GM19324 (cell line): ENCODE data around the gene JAK3.

Source experiments
- ATAC-seq: cut with Tn5 transposase; IDR thresholded peaks from one replicate; pipeline ENCODE4 v1.9.1; 2021; ENCODE audit warnings: mild to moderate bottlenecking, moderate library complexity; ENCODE audit not compliant: unreplicated experiment, low FRiP score

Gene JAK3

DNA sequence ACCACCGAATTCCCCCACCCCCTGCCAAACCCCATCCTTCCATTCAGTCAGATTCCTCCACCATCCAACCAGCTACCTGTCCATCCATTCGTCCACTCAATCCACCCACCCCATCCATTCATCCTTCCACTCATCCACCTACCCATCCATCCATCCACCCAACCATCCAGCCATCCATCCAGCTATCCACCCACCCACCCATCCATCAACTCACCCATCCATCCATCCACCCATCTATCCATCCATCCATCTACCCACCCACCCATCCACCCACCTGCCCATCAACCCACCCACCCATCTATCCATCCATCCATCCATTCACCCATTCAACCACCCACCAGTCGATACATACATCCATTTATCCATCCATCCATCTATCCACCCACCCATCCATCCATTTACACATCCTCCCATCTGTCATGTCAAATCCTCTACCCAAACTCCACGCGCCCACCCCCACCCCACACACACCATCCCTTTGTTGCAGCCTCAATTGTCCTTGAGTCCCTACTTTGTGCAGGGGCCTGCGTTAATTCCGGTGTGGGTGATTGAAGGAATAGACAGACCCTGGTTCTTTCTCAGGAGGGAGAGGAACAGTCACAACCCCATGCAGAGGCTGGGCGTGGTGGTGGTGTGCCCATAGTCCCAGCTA, 18.7 kb upstream of the JAK3 start:
- ATAC-seq, result no peak

DNA sequence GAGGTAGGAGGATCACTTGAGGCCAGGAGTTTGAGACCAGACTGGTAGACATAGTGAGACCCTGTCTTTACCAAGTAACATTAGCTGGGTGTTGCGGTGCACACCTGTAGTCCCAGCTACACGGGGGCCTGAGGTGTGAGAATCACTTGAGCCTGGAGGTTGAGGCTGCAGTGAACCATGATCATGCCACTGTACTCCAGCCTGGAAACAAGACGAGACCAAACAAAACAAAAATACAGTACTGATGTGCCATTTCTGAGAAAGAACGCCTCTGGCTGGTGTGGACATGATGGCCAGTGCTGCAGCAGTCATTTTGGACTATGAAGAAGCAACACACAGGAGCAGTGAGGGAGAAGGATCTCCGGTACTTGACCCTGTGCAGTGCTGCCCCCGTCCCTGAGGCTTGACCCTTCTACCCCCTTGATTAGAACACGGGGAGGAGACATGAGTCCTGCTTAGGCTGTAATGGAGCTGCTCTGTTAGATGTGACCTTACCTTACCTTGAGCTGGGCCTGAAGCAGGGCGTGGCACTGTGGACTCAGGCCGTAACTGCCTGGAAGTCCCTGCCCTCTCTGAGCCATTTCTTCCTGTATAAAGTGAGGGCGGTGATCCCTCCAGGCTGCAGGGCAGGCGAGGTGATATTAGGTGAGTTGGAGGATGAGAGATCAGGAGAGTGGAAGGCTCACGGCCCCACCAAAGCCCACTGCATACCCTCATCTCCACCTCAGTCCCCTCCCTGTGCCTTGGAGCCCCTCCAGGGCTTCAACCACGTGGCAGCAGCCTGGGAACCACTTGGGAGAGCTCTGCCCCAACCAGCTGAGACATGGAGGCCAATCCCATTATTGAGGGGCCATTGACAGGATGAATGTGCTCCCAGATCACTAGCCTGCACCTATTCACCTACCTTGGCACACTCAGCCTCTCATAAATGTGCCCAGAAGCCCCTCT, 17.9 kb upstream of the JAK3 start:
- ATAC-seq, result no peak

DNA sequence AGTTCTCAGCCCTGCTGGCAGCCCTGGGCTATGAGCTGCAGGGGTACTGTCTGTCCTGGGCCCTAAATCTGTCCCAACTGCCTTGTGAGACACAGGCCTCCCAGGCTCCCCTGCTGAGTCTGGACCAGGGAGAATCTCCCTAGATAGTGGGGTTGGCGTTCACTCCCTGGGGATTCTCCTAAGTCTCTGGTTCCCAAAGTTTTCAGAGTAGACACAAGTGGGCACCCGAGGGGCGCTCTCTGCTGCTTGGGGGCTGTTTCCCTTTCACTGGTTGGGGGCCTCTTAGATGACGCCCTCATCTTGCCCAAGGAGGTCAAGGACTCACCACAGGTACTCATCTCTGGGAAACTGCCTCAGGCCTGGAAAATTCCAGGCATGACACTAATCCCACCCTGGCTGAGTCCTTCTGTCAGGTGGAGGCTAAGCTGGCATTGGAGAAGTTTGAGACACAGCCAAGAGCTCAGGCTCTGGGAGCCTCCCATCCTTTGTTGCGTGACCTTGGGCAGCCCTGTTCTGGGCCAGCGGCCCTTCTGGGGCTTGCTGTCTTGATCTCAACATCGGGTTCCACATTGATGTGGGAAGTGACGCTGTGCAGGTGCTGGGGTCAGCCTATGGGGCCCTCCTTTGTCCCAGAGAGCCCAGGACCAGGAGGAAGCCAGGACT, 15.9 kb upstream of the JAK3 start:
- no peak for ATAC-seq

DNA sequence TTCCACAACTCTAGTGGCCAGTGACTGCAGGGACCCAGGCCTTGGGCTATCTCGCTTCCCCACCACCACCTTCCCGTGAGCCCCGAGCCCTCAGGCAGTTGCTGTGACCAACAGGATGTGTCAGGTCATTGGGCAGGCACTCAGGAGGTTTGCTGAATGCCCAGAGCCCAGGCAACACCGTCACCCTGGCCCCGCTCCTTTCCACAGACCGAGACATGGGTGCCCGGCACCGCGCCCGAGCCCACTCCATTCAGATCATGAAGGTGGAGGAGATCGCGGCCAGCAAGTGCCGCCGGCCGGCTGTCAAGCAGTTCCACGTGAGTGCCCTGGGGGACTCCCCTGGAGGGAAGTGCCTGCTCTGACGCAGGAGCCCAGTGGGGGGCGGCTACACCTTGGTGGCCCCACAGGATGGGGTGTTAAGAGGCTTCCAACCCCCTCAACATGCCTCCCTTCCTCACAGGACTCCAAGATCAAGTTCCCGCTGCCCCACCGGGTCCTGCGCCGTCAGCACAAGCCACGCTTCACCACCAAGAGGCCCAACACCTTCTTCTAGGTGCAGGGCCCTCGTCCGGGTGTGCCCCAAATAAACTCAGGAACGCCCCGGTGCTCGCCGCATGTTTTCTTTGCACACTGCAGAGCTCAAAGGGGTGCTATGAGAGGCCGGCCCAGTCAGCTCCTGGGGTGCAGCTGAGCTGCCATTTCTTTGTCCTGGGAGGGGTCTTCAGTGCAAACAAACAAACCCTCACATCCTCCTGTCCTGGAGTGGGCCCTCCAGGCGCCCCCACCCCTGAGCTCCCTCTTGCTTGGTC, 15.1 kb upstream of the JAK3 start:
- ATAC-seq, result no peak

DNA sequence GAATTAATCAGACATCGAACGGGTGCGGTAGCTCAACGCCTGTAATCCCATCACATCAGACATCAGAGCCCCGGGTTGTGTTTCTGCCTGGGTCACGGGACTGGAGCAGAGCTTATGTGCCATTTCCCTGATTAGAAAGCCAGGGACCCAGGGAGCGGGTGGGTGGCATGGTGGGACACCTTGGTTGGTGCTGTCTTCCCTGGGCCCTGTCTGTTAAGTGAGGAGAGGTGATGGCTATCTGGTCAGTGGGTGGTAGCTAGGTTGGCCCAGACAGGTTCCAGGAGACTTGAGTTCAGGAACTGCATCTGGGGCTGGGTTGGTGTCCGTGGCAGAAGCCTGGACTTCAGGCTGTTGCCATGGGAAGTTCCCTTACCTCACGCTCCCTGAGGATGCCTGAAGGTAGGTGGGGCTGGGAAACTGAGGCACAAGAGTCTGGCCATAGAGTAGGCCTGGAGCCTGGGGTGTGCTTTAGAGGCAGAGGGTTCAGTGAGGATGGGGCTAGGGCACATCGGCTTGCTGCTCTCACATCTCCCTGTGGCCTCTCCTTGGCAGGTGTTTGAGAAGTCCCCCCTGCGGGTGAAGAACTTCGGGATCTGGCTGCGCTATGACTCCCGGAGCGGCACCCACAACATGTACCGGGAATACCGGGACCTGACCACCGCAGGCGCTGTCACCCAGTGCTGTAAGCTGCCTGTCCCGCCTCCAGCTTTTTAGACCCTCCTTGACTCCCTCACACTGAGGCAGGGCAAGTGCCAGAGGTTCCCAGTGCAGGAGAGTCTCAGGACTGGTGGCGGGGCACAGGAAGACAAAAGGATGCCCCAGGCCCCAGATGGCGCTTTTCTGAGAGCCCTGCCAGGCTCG, 14.0 kb upstream of the JAK3 start:
- ATAC-seq, result no peak

DNA sequence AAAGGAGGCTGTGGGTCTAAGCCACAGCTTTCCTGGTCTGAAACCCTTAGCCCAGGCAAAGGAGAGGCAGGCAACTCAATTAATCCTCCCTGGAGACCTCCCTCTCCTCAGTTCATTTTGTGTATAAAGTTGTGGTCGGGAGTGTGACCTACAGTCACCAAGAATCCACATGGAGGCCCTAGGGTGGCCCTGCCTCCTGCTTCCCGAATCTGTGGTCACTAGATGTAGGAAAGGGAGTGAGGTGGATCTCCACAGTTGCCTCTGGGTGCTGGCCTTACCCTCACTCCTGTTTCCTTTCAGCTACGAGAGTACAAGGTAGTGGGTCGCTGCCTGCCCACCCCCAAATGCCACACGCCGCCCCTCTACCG, 13.2 kb upstream of the JAK3 start:
- no peak for ATAC-seq

DNA sequence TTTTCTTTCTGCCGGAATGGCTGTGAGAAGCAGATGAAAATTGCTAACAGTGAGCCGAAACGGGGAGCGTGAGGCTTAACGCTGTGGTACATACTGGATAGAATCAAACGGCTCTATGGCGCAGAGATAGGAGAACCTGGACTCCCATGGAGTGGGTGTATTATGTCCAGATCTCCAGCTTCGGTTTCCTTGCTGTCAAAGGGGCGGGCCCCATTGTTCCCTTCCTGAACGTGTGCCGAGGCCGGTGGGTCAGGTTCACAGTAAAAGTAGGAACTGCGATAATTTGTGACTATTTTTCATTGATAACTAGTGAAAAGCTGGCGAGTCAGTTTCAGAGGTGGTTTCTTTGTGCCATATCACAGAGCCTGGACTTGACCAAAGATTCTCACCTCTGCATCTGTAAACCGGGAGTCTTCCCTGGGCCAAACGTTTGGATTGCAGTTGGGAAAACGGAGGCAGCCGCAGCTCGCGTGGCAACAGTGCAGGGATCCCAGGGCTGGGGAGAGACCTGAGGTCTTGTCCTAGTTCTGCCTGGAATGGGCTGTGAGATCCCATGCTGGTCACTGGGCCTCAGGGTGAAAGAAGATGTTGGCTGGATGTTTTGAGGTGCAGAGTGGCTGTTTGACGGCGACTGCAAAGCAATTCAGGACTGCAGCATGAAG, 12.7 kb upstream of the JAK3 start:
- no peak for ATAC-seq

DNA sequence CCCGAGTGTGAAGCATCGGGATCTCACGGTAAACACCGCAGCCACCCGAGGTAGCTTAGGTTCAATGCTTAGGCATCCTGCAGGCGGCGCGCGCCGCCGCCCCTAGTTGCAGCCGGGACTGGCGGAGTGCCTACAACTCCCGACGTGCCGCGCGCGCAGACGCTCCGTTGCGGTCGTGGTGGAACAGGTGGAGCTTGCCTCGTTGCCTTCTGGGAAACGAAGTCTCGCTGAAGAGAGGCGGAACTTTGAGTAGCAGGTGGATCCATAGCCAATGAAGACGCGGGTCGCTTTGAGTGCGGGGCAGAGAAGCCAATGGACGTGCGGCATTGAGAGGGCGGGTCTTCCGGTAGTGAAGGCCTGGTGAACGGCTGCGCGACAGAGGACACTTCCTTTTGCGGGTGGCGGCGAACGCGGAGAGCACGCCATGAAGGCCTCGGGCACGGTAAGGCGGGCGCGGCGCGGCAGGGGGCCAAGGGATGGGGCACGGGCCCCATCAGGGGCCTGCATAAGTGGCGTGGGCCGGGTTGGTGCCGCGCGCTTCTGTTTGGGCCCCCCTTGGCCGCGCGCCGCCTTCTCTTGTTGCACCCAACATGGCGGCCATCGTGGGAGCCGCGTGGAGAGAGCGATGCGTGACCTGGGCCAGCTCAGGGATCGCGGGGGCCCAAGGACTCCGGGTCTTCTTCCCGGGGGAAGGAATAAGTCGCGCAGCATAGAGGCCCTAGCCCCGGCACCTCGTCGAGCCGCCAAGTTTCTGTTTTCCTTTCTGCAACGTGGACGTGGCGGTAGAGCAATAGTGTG, 11.9 kb upstream of the JAK3 start, which contains the start of gene RPL18A:
TSS of gene RPL18A (plus strand) at position 378 of the 798 bp plus-strand sequence. CDS start at position 425, 47 bp downstream.
- ATAC-seq, result peak; percentile 94

DNA sequence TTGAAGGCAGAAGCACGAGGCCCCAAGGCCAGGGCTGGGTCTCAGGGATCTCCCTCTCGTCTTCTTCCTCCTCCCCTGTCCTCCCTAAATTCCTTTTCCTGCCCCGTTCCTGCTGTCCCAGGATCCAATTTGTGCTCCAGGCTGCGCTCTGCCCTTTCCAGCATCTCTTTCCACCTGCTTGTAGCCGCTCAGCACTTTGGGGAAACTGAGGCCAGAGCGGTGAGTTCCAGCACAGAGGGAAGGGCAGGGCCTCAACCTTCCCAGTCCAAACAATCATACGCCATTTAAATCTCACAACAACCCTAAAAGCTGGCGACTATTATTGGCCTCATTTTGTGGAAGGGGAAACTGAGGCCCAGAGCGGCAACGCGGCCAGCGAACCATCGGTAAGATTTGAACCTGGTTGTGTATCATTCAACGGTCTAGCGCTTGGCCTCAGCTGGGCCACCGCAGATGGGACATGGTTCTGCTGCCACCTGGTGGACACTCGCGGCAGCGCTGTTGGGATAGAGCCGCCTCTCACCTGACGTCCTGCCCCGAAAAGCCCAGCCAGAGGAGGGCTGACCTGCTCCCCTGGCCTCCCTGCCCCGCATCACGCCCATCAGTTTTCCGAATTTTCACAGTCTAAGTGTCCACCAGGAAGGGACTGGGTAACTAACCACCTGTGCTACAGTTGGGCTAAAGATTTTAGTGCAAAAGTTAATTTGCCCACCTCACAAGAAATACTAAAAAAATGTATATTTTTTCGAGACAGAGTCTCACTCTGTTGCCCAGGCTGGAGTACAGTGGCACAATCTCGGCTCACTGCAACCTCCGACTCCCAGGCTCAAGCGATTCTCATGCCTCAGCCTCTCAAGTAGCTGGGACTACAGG, 7.7 kb upstream of the JAK3 start:
- ATAC-seq, result no peak

DNA sequence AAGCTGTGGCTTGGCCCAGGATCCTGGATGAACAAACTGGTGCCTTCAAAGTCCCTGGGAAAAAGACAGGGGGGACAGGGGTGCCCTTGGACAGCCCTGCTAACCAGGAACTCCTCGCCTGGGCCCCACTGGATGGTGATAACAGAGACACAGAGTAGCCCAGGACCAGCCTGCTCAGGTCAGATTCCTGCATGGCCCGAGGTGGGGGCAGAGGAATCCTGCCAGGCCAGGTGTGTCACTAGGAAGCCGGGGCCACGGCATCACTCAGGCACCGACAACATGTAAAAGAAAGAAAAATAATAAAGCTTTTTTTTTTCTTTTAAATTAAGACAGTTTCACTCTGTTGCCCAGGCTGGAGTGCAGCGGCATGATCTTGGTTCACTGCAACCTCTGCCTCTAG, 6.3 kb upstream of the JAK3 start:
- ATAC-seq, result no peak

DNA sequence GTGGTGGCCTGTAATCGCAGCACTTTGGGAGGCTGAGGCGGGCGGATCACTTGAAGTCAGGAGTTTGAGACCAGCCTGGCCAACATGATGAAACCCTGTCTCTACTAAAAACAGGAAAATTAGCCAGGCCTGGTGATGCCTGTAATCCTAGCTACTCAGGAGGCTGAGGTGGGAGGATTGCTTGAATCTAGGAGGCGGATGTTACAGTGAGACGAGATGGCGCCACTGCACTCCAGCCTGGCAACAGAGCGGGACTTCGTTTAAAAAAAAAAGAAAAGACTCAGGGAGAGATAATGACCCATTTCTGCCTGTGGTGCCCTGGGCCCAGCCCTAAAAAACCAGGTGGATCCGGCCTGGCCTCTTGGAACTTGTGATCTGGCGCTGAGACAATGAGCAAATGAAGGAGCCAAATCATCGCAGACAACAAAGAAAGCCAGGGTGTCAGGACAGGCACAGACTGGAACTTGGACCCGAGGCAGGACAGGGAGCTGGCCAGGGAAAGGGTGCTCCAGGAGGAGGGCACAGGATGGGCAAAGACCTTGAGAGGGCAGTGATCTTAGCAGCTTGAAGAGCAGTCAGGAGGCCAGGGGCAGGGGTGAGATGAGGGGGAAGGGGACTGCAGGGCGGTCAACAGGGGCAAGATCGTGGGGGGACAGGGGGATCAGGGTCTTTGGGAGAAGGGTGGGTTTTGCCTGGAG, 962 bp upstream of the JAK3 start:
- no peak for ATAC-seq

DNA sequence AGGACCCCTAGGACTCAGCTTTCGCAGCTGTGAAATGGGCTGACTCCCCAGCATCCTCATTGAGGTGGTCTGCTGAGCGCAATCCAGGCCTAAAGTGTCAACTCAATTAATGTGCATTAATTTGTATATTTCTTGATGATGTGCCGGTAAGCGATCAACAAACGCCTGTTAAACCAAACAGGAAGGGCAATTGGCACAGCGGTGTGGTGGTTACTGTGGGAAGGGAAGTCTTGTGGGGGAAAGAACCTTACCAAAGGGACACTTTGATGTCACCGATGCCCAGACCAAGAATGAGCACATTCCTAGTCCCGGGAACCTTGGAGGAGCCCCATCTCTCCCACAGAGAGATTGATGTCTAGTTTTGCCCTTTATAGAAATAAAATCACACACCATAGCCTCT, 1.6 kb downstream of the JAK3 start:
- ATAC-seq, result no peak

DNA sequence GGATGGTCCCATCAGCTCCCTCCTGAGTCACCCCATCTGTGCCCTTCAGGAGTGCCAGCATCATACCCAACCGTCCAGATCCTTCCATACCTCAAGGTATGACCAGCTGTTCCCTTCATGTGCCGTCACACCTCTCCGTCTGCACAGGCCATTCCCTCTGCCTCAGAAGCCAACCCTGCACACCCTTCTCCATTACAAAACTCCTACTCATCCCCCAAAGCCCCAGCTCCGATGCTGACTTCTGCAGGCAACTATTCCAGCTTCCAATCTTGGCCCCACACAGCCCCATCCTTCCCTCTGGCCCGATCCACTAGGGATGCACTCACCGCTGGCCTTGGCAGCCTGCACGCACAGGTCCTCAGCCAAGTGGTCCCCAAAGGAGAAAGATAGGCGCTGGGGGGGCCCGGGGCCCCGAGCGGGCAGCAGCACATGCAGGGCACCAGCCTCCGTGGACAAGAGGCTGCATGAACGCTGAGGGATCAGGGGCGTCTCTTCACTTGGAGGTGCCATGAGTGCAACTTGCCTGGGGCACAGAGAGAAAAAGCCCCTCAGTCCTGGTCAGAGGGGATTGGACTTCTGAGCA, 3.8 kb downstream of the JAK3 start:
- ATAC-seq, result no peak

DNA sequence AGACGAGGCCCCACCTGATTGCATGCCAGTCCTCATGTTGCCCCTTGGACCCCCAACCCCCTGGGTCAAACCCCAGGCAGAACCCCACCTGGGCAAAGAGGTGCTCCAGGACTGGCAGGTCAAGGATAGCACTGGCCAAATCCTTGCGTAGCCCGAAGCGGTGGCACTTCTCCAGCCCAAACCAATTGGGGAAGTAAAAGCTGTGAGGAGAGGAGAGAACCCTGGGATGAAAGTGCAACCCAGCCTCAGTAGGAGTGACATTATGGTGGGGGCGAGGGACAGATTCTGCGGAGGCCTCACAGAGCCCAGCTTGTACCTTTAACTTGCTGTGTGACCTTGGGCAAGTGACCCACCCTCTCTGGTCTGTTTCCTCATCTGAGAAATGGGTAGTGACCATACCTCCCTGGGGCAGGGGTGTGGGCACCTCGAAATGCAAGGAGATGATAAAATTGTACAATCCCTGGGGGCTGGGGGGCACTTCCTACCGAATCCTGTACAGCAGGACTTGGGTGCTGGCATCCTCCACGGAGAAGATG, 4.4 kb downstream of the JAK3 start:
- no peak for ATAC-seq

DNA sequence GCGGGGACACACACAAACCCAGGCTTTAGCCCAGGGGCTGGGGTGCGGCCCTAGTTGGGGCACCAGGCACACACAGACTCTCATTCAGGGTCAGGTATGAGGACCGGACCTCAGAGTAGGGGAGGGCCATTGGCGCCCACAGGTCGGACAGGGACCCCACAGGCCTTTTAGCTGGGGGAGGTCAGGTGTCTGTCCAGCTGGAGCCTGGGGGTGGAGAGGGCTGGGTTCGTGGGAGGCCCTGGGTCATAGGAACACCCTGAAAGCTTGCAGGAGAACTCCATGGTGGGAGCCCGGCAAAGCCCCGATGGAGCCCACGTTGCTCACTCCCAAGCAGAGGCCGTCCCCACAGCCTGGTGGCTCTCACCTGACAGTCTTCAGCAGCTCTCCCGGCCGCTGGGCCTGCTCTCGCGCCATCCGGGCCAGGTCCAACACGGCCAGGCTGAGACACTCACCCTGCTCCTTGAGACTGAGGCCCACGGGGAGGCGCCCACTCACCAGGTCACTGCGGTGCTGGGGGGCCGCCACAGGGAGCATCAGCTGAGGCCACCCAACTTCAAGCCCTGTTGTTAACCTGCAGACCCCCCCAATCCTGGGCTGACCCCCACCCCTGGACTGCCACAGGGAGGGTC, 5.0 kb downstream of the JAK3 start:
- no peak for ATAC-seq
